T-helper 1 cell treated with Interleukin-12 subunit alpha and Interleukin-12 subunit beta and Interleukin-4 antibody, amounts not matched to agents 30 ng/mL and 1 ng/mL, for 36 hours (primary cell): Measurements from ENCODE around the gene ELOVL1. TPM values are rescaled to one million over a fixed set of nuclear protein-coding genes. Genes with fewer than 3 reads are reported as not detected.

Experiments
- total RNA-seq: library from RNA; stranded (reverse); gene quantifications from 2 replicates; pipeline ENCODE4 v1.2.3, GENCODE V29; 2022

Gene ELOVL1
- total RNA-seq, 1 donor from 2014 or later = 78.9 TPM

Other genes with a start within 250 kb of the ELOVL1 start
- gene EBNA1BP2, start 195.7 kb downstream of the ELOVL1 start, total RNA-seq = 53.9 and 57.1 TPM in 2 replicates
- gene CFAP57, start 195.7 kb downstream of the ELOVL1 start, total RNA-seq = 0.07 and 0.20 TPM in 2 replicates
- not detected in 2 replicates for gene TMEM125, start 98.0 kb downstream of the ELOVL1 start, total RNA-seq
- not detected in 2 replicates for gene C1orf210, start 82.4 kb downstream of the ELOVL1 start, total RNA-seq
- gene TIE1, start 67.0 kb downstream of the ELOVL1 start, total RNA-seq = 0.25 and 0.85 TPM in 2 replicates
- not detected in 2 replicates for gene MPL, start 30.2 kb downstream of the ELOVL1 start, total RNA-seq
- 95.9 and 103 TPM in 2 replicates for gene CDC20, start 9.0 kb downstream of the ELOVL1 start, total RNA-seq
- 41.8 and 46.9 TPM in 2 replicates for gene MED8, start 21.8 kb upstream of the ELOVL1 start, total RNA-seq
- 81.8 and 89.1 TPM in 2 replicates for gene SZT2, start 21.9 kb upstream of the ELOVL1 start, total RNA-seq
- gene HYI, start 85.9 kb upstream of the ELOVL1 start, total RNA-seq = 18.3 and 25.1 TPM in 2 replicates
- gene PTPRF, start 162.9 kb upstream of the ELOVL1 start, total RNA-seq = 0.68 and 0.81 TPM in 2 replicates